Midbrain (tissue), 1 donor: ENCODE measurements around the gene TDRD7.
A peak's percentile ranks its signal among the peaks of the same experiment; 100 is the strongest.
"Not testable (repeated sequence)": the region's sequence is repeated elsewhere in the genome, so short reads cannot be mapped to it uniquely, and the experiment has no call there.

Experiments used
- DNase-seq: peaks from one replicate; lab custom pipeline; 2025; lab: John Stamatoyannopoulos, UW

Gene TDRD7

GRCh38 chr9:97427885-97428284 lies 16.0 kb downstream of the TDRD7 start:
- DNase-seq = no peak

- DNase-seq = no peak
These were observed 18.6 kb downstream of the TDRD7 start for GRCh38 chr9:97430316-97431043.

GRCh38 chr9:97431044-97431441 lies 19.1 kb downstream of the TDRD7 start:
- no peak for DNase-seq

- DNase-seq = no peak
These were observed 19.8 kb downstream of the TDRD7 start for GRCh38 chr9:97431549-97432143.

GRCh38 chr9:97437051-97437600 lies 25.2 kb downstream of the TDRD7 start:
- no peak for DNase-seq

GRCh38 chr9:97438257-97438656 lies 26.4 kb downstream of the TDRD7 start:
- no peak for DNase-seq

- no peak for DNase-seq
These were observed 26.8 kb downstream of the TDRD7 start for GRCh38 chr9:97438666-97439065.

- DNase-seq = no peak
These were observed 28.3 kb downstream of the TDRD7 start for GRCh38 chr9:97440160-97440559.

GRCh38 chr9:97441729-97442128 lies 29.8 kb downstream of the TDRD7 start:
- no peak for DNase-seq

GRCh38 chr9:97445119-97445701 lies 33.3 kb downstream of the TDRD7 start:
- DNase-seq = no peak

- DNase-seq = no peak
These were observed 35.1 kb downstream of the TDRD7 start for GRCh38 chr9:97447001-97447400.

GRCh38 chr9:97453573-97453972 lies 41.7 kb downstream of the TDRD7 start:
- not testable (repeated sequence) for DNase-seq

GRCh38 chr9:97456841-97457240 lies 44.9 kb downstream of the TDRD7 start:
- not testable (repeated sequence) for DNase-seq

GRCh38 chr9:97459326-97459725 lies 47.4 kb downstream of the TDRD7 start:
- no peak for DNase-seq

GRCh38 chr9:97462159-97462558 lies 50.3 kb downstream of the TDRD7 start:
- no peak for DNase-seq

- DNase-seq = no peak
These were observed 51.0 kb downstream of the TDRD7 start for GRCh38 chr9:97462914-97463313.

- DNase-seq = peak; percentile 93
These were observed 57.0 kb downstream of the TDRD7 start for GRCh38 chr9:97468658-97469448.

- no peak for DNase-seq
These were observed 58.2 kb downstream of the TDRD7 start for GRCh38 chr9:97470076-97470475.

GRCh38 chr9:97473717-97474116 lies 61.8 kb downstream of the TDRD7 start:
- DNase-seq = no peak

GRCh38 chr9:97474372-97474925 lies 62.6 kb downstream of the TDRD7 start:
- no peak for DNase-seq

GRCh38 chr9:97475059-97475458 lies 63.2 kb downstream of the TDRD7 start:
- DNase-seq = no peak
